Progenitor cell of endocrine pancreas (in vitro differentiated cells): ENCODE results near the gene RAB36. TPM values are rescaled to one million over a fixed set of nuclear protein-coding genes. Genes with fewer than 3 reads are reported as not detected.

Experiments used
- DNase-seq: peaks from one replicate; pipeline ENCODE4 v3.0.0; 2021; ENCODE audit warnings: low spot score; ENCODE audit not compliant: unreplicated experiment
- H3K27ac Mint-ChIP-seq: 2 replicates; pipeline ENCODE4 v1.8.0; 2021; ENCODE audit warnings: mild to moderate bottlenecking, moderate library complexity, mixed read lengths
- H3K27me3 Mint-ChIP-seq: 2 replicates; pipeline ENCODE4 v1.8.0; 2021; ENCODE audit warnings: mixed read lengths
- H3K36me3 Mint-ChIP-seq: 2 replicates; pipeline ENCODE4 v1.8.0; 2022; ENCODE audit warnings: mixed read lengths; ENCODE audit not compliant: insufficient read depth
- H3K4me1 Mint-ChIP-seq: 2 replicates; pipeline ENCODE4 v1.8.0; 2021; ENCODE audit warnings: low read depth, mixed read lengths
- H3K4me3 Mint-ChIP-seq: 2 replicates; pipeline ENCODE4 v1.8.0; 2021; ENCODE audit warnings: low read depth, mild to moderate bottlenecking, moderate library complexity, mixed read lengths
- H3K9me3 Mint-ChIP-seq: 2 replicates; pipeline ENCODE4 v1.8.0; 2021; ENCODE audit warnings: low read depth, mixed read lengths
- total RNA-seq: library from RNA; stranded (reverse); gene quantifications from 2 replicates; pipeline ENCODE4 v1.2.1, GENCODE V29; 2021
- TF ChIP-seq, protein P1 (sequence below): fragments of 200-600 bp; sonication (generic); IDR thresholded peaks from one replicate; pipeline ENCODE4 v1.5.0; 2021; ENCODE audit warnings: antibody characterized with exemption, mild to moderate bottlenecking; ENCODE audit not compliant: unreplicated experiment

Gene RAB36
- total RNA-seq, 1 donor from 2014 or later, result 10.3 TPM

DNA sequence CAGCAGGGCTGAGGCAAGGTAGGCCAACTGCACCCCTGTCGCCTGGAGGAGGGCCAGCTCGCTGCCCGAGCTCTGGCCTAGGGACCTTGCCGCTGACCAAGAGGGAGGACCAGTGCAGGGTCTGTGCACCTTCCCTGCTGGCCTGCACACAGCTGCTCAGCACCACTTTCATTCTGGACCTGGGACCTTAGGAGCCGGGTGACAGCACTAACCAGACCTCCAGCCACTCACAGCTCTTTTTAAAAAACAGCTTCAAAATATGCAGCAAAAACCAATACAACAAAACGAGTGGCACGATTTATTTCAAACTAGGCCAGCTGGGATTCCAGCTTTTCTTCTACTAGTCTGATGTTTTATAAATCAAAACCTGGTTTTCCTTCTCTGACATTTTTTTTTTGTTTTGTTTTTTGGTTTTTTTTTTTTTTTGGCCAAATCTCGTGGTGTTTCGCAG is 21.4 kb upstream of the RAB36 start:
- H3K4me1 Mint-ChIP-seq, result peaks cover 1% of the 10 kb centered on the region
- no peaks in the 10 kb centered on the region for H3K9me3 Mint-ChIP-seq
- no peak overlapping the region for H3K27ac Mint-ChIP-seq
- peaks cover 2% of the 10 kb centered on the region for H3K27me3 Mint-ChIP-seq
- TF ChIP-seq, protein P1, sequence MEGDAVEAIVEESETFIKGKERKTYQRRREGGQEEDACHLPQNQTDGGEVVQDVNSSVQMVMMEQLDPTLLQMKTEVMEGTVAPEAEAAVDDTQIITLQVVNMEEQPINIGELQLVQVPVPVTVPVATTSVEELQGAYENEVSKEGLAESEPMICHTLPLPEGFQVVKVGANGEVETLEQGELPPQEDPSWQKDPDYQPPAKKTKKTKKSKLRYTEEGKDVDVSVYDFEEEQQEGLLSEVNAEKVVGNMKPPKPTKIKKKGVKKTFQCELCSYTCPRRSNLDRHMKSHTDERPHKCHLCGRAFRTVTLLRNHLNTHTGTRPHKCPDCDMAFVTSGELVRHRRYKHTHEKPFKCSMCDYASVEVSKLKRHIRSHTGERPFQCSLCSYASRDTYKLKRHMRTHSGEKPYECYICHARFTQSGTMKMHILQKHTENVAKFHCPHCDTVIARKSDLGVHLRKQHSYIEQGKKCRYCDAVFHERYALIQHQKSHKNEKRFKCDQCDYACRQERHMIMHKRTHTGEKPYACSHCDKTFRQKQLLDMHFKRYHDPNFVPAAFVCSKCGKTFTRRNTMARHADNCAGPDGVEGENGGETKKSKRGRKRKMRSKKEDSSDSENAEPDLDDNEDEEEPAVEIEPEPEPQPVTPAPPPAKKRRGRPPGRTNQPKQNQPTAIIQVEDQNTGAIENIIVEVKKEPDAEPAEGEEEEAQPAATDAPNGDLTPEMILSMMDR, result no peak
- DNase-seq, result no peak
- H3K4me3 Mint-ChIP-seq, result no peak overlapping the region
- peaks cover 6% of the 10 kb centered on the region for H3K36me3 Mint-ChIP-seq

DNA sequence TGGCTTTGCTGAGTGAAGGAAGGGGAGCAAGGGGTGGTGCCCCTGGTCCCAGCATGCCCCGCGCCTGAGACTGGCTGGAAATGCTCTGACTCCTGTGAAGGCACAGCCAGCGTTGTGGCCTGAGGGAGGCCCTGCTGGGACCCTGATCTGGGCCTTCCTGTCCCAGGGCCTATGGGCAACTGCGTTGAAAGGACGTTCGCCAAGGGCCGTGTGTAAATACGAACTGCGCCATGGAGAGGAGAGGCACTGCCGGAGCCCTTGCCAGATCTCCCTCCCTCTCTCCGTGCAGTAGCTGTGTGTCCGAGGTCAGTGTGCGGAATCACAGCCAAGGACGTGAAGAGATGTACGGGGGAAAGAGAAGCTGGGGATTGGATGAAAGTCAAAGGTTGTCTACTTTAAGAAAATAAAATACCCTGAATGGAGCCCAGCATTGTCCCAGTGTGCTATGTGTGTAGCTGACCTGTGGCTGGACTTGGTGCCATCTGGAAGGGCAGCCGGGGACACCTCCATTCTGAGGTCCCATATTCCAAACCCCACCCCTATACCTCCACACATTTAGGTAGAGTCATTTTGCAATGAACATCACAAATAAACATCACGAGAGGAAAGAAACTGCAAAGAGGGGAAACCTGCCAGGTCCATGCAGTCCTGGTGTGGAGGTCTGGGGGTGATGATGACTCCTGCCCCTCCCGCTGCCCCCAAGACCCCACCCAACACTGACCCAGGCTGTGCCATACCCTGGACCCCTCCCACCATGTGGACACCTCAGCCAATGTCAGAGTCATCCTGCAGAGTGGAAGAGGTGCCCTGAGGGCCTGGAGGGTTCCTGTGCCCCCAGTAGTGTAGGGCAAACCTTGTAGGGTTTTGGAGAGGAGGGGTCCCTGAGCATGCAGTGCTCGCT is 20.4 kb upstream of the RAB36 start:
- no peaks in the 10 kb centered on the region for H3K9me3 Mint-ChIP-seq
- H3K36me3 Mint-ChIP-seq, result peaks cover 6% of the 10 kb centered on the region
- peaks cover 1% of the 10 kb centered on the region for H3K4me1 Mint-ChIP-seq
- no peak overlapping the region for H3K4me3 Mint-ChIP-seq
- DNase-seq, result no peak
- H3K27me3 Mint-ChIP-seq, result peaks cover 2% of the 10 kb centered on the region
- TF ChIP-seq, protein P1, result no peak
- no peak overlapping the region for H3K27ac Mint-ChIP-seq

DNA sequence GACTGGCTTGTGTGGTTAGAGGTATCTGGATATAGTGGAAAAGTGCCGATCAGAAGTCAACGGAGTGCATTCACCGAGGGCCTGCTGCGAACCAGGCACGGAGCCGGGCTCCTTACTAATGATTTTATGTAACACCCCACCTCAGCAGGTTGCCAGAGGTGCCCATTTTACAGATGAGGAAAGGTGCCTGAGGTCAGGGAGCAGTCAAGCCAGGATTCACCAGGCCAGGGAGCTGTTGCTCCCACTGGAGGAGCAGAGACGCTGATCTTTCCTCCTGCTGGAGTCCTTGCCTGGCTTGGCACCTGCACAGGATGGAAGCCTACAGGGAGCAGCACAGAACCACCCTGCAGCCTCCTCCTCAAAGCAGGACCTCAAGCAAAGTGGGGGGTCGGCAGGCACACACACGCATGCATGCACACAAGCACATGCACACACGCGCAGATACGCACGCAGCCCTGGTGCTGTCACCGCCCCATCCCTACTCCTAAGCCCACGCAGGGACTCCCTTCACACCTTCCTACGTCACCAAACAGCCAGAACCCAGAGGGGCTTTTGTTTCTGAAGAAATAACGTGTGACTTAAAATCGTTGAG is 19.7 kb upstream of the RAB36 start:
- Mint-ChIP-seq H3K9me3 (no peaks in the 10 kb centered on the region), H3K27ac (no peak overlapping the region), H3K36me3 (peaks cover 6% of the 10 kb centered on the region), H3K4me1 (peaks cover 3% of the 10 kb centered on the region), H3K4me3 (no peak overlapping the region), H3K27me3 (peaks cover 2% of the 10 kb centered on the region)
- TF ChIP-seq, protein P1, result no peak
- no peak for DNase-seq

DNA sequence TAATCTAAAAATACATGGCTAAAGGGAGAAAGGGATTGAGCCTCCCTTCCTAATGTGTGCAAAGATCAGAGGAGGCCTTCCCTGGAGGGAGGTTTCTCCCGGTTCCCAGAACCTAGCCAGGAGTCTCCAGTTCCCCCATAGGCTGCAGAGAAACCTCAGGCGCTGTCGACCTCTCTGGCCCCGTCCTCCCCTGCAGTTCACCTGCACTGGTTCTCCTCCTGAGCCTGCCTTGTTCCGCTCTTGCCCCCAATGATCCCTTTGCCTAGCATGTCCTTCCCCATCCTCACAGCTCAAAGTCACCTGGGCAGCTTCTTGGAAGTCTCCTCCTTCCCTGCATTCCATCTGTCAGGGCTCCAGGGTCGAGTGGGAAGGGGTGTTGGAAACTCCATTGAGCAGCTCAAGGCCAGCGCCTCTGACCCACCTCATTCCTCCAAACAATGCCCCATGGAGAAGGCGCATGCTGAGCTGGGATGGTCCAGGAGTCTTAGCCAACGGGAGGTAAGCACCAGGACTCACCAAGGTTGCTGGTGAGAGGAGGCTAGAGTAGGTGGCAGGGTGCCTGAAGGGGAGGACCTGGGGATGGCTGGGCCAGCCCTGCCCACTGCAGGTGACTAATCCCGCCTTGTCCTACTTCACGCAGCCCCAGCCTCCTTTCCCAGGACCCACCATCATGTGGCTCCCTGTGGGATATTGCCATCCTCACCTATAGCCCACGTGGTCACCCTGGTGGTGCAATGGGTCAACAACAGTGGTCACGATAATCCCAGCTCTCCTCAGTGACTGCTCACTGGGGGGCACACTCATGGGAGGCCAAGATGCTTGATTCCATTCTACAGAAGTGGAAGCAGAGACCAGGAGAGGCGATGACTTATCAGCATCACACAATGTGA is 18.9 kb upstream of the RAB36 start:
- Mint-ChIP-seq H3K27me3 (peaks cover 2% of the 10 kb centered on the region), H3K9me3 (no peaks in the 10 kb centered on the region), H3K4me1 (peaks cover 3% of the 10 kb centered on the region), H3K27ac (no peak overlapping the region), H3K4me3 (no peak overlapping the region), H3K36me3 (peaks cover 6% of the 10 kb centered on the region)
- TF ChIP-seq, protein P1, result no peak
- DNase-seq, result no peak
